PC-9 (cell line): Measurements from ENCODE around the gene SKIL. TPM values are rescaled to one million over a fixed set of nuclear protein-coding genes. Genes with fewer than 3 reads are reported as not detected.
A peak's percentile ranks its signal among the peaks of the same experiment; 100 is the strongest.

Experiments
- BruUV-seq: library from RNA; stranded (reverse); fragments of 400-500 nt; replicated peaks from 2 replicates; lab custom pipeline; 2021; lab: Mats Ljungman, UMichigan
- CTCF ChIA-PET: fragments of 300-600 bp; sonication (Branson Sonifier 250); formaldehyde crosslinking; loops from one replicate; lab custom pipeline; 2022; ENCODE audit warnings: antibody characterized with exemption; lab: Charles Lee
- POLR2A ChIA-PET: fragments of 300-600 bp; sonication (Branson Sonifier 250); formaldehyde crosslinking; loops from one replicate; lab custom pipeline; 2022; ENCODE audit warnings: antibody characterized with exemption; ENCODE audit not compliant: unreplicated experiment; lab: Charles Lee
- DNase-seq, 2 experiments: peaks; one replicate each; pipeline versions ENCODE4 v3.0.0 to v3.0.0-alpha.2; 2015 to 2022; ENCODE audit warnings: mixed read lengths in 1 of 2
- H2AFZ ChIP-seq: fragments of 200-600 bp; sonication (generic); 2 replicates; pipeline ENCODE4 v1.8.1; 2017; ENCODE audit warnings: antibody characterized with exemption
- H3F3A ChIP-seq: fragments of 200-600 bp; sonication (generic); 2 replicates; pipeline ENCODE4 v1.8.1; 2017; ENCODE audit warnings: antibody characterized with exemption, mild to moderate bottlenecking, low read depth; ENCODE audit not compliant: insufficient read depth
- H3K27ac ChIP-seq: fragments of 200-600 bp; sonication (generic); 2 replicates; pipeline ENCODE4 v1.6.1; 2016; ENCODE audit warnings: mixed run types
- H3K27me3 ChIP-seq: fragments of 200-600 bp; sonication (generic); 2 replicates; pipeline ENCODE4 v1.6.1; 2016; ENCODE audit warnings: low read depth, mixed run types; ENCODE audit not compliant: insufficient read depth
- H3K36me3 ChIP-seq: fragments of 200-600 bp; sonication (generic); 2 replicates; pipeline ENCODE4 v1.6.1; 2016; ENCODE audit warnings: low read depth, mixed run types
- H3K4me1 ChIP-seq: fragments of 200-600 bp; sonication (generic); replicated peaks from 2 replicates; pipeline ENCODE4 v1.6.1; 2016; ENCODE audit warnings: mixed run types; ENCODE audit not compliant: insufficient read depth
- H3K4me2 ChIP-seq: fragments of 200-600 bp; sonication (generic); 2 replicates; pipeline ENCODE4 v1.6.1; 2017; ENCODE audit warnings: mixed run types
- H3K4me3 ChIP-seq: fragments of 200-600 bp; sonication (generic); 2 replicates; pipeline ENCODE4 v1.6.1; 2016; ENCODE audit warnings: mixed run types
- H3K79me2 ChIP-seq: fragments of 200-600 bp; sonication (generic); 2 replicates; pipeline ENCODE4 v1.6.1; 2017; ENCODE audit warnings: low read depth, mixed run types
- H3K9me2 ChIP-seq: fragments of 200-600 bp; sonication (generic); 2 replicates; pipeline ENCODE4 v1.8.1; 2017; ENCODE audit warnings: mild to moderate bottlenecking; ENCODE audit not compliant: insufficient read depth
- H3K9me3 ChIP-seq: fragments of 200-600 bp; sonication (generic); 2 replicates; pipeline ENCODE4 v1.8.1; 2016; ENCODE audit warnings: low read depth; ENCODE audit not compliant: insufficient read depth
- H4K20me1 ChIP-seq: fragments of 200-600 bp; sonication (generic); 2 replicates; pipeline ENCODE4 v1.8.1; 2017; ENCODE audit not compliant: insufficient read depth
- EZH2 ChIP-seq: fragments of 200-600 bp; sonication (generic); IDR thresholded peaks from 2 replicates; pipeline ENCODE4 v1.8.0; 2017; ENCODE audit warnings: antibody characterized with exemption, low read depth
- intact Hi-C: fragments of 100-400 bp; cut with micrococcal nuclease; formaldehyde crosslinking; loops from one replicate; pipeline ENCODE4 v1.10.0; 2022; ENCODE audit not compliant: unreplicated experiment
- total RNA-seq: library from RNA; stranded (reverse); gene quantifications from 2 replicates; pipeline ENCODE4 v1.2.3, GENCODE V29; 2021
- TF ChIP-seq, protein P1 (sequence below): fragments of 200-600 bp; sonication (generic); conservative IDR thresholded peaks from 2 replicates; pipeline ENCODE4 v1.6.1; 2017; ENCODE audit warnings: mixed run types, antibody characterized with exemption, mild to moderate bottlenecking, moderate library complexity

Gene SKIL
- total RNA-seq, 1 experiment from 2014 or later, result 138 TPM

DNA sequence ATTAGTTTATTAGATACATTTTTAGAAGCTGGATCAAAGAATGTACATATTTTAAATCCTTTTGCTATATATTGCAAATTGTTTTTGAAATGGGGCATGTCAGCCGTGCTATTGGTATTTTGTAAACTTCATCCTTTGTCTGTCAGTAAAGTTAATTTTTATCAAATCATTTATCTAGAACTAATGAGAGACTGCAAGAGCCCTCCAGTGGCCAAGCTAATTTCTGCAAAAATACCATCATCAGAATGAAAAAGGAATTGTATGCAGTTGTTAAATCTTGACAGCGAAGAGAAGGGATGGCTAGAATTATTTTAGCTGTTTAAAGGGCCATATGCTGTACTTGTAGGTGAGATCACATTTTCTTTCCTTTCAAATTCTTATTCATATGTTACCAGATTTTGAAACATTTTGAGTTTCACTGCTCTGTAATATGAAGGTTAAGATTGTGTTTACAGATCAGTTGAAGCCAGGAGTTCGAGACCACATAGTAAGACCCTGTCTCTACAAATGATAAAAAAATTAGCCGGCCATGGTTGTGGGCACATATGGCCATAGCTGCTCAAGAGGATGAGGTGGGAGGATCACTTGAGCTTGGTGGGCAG, 53.0 kb downstream of the SKIL start:
- ChIA-PET CTCF (interaction anchor here (0.6 to 3.0 kb wide), 3 partner anchors 33 to 438 kb away, joined by 4 to 11 read pairs (median 5); no protein-coding TSS in a partner anchor), POLR2A (no interaction called here)
- intact Hi-C loops, result loop anchor here (1.0 to 10.0 kb wide), 6 partner anchors 100 to 548 kb away; partner anchors contain the start of gene GPR160
- no peaks in the 10 kb centered on the region for H3K27me3 ChIP-seq
- no peak overlapping the region for H3K4me3 ChIP-seq
- TF ChIP-seq, protein P1, sequence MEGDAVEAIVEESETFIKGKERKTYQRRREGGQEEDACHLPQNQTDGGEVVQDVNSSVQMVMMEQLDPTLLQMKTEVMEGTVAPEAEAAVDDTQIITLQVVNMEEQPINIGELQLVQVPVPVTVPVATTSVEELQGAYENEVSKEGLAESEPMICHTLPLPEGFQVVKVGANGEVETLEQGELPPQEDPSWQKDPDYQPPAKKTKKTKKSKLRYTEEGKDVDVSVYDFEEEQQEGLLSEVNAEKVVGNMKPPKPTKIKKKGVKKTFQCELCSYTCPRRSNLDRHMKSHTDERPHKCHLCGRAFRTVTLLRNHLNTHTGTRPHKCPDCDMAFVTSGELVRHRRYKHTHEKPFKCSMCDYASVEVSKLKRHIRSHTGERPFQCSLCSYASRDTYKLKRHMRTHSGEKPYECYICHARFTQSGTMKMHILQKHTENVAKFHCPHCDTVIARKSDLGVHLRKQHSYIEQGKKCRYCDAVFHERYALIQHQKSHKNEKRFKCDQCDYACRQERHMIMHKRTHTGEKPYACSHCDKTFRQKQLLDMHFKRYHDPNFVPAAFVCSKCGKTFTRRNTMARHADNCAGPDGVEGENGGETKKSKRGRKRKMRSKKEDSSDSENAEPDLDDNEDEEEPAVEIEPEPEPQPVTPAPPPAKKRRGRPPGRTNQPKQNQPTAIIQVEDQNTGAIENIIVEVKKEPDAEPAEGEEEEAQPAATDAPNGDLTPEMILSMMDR, result peak; percentile 76
- TF ChIP-seq EZH2, result no peak
- H3K9me2 ChIP-seq, result no peaks in the 10 kb centered on the region
- 0 out of 2 replicates have a peak, but pooled peaks cover 3% of the 10 kb centered on the region for H3F3A ChIP-seq
- H3K4me1 ChIP-seq, result no peaks in the 10 kb centered on the region
- DNase-seq, result no peak
- H3K4me2 ChIP-seq, result no peak overlapping the region
- H3K79me2 ChIP-seq, result no peaks in the 10 kb centered on the region
- no peaks in the 10 kb centered on the region for H3K36me3 ChIP-seq
- no peak overlapping the region for H2AFZ ChIP-seq
- no TSS peak for BruUV-seq
- H3K9me3 ChIP-seq, result no peaks in the 10 kb centered on the region
- H4K20me1 ChIP-seq, result no peaks in the 10 kb centered on the region
- no peak overlapping the region for H3K27ac ChIP-seq

DNA sequence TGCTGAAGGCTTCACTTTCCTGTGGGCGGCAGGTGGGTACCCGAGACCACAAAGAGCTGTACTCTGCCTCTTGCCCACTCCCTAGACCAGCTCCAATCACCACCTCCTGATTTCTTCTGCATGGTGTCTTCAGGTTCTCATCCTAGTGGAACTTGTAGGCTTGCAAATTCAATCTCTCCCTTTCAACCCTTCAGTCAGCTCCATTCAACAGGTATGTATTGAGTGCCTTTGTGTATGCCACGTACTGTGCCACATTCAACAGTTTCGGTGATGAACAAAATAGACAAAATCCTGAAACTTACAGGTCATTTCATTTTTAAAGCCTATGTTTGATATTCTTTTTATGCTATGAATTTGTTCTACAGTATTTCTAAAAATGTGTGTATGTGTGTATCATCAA, 55.8 kb downstream of the SKIL start:
- CTCF ChIA-PET, result interaction anchor here (0.5 to 3.6 kb wide), 8 partner anchors 94 to 435 kb away, joined by 3 to 97 read pairs (median 6); no protein-coding TSS in a partner anchor
- H2AFZ ChIP-seq, result no peak overlapping the region
- intact Hi-C loops, result loop anchor here (1.0 to 10.0 kb wide), 5 partner anchors 159 to 650 kb away; partner anchors contain the start of gene GPR160
- BruUV-seq, result no TSS peak
- no peaks in the 10 kb centered on the region for H3K4me1 ChIP-seq
- H3K27me3 ChIP-seq, result no peaks in the 10 kb centered on the region
- 0 out of 2 replicates have a peak, but pooled peaks cover 3% of the 10 kb centered on the region for H3F3A ChIP-seq
- H3K4me2 ChIP-seq, result no peak overlapping the region
- no peaks in the 10 kb centered on the region for H3K79me2 ChIP-seq
- H4K20me1 ChIP-seq, result no peaks in the 10 kb centered on the region
- TF ChIP-seq EZH2, result no peak
- TF ChIP-seq, protein P1, result no peak
- H3K4me3 ChIP-seq, result no peak overlapping the region
- DNase-seq, result no peak
- no peak overlapping the region for H3K27ac ChIP-seq
- H3K36me3 ChIP-seq, result no peaks in the 10 kb centered on the region
- POLR2A ChIA-PET, result interaction anchor here (1.0 kb wide), 1 partner anchor 276 kb away, joined by 7 read pairs; no protein-coding TSS in a partner anchor
- H3K9me3 ChIP-seq, result no peaks in the 10 kb centered on the region
- H3K9me2 ChIP-seq, result no peaks in the 10 kb centered on the region

DNA sequence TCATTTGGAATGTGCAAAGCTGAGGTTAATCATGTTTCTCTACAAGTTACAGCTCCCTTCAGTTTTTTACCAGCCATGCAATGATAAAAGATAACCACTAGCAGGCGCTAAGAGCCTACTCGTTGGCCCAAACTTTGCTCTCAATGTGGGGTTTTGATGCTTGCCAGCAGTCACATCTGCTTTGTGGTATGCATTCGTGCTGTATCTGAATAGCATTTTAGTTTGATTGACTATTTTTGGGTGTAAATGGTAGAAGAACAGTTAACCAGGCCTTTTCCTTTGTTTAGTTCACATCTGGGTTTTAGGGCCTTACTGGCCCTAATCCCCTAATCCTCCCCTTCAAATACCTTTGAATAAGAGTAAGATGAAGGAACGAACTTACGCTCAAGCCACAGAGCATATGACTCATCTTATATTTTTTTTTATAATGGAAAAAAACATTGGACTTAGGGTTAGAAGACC, 56.7 kb downstream of the SKIL start:
- no TSS peak for BruUV-seq
- Histone ChIP-seq H3K9me3 (no peaks in the 10 kb centered on the region), H2AFZ (no peak overlapping the region), H3K27me3 (no peaks in the 10 kb centered on the region), H3K79me2 (no peaks in the 10 kb centered on the region), H3K9me2 (no peaks in the 10 kb centered on the region), H3K4me1 (no peaks in the 10 kb centered on the region), H4K20me1 (no peaks in the 10 kb centered on the region), H3K36me3 (no peaks in the 10 kb centered on the region), H3K27ac (no peak overlapping the region), H3F3A (0 out of 2 replicates have a peak, but pooled peaks cover 3% of the 10 kb centered on the region), H3K4me2 (no peak overlapping the region), H3K4me3 (no peak overlapping the region)
- POLR2A ChIA-PET, result interaction anchor here (0.5 to 1.0 kb wide), 9 partner anchors 132 to 1442 kb away, joined by 3 to 8 read pairs (median 5); no protein-coding TSS in a partner anchor
- peak; percentile 62 to 68 for DNase-seq
- TF ChIP-seq, protein P1, result peak; percentile 99
- no peak for TF ChIP-seq EZH2
- intact Hi-C loops, result loop anchor here (1.0 to 10.0 kb wide), 9 partner anchors 104 to 552 kb away; partner anchors contain the start of gene GPR160
- CTCF ChIA-PET, result interaction anchor here (0.6 to 3.6 kb wide), 14 partner anchors 52 to 434 kb away, joined by 3 to 97 read pairs (median 6); no protein-coding TSS in a partner anchor
